GM10248 (cell line): ENCODE data around the gene CCT3.

ENCODE experiments used
- CTCF ChIA-PET: fragments of 300-600 bp; sonication (Branson Sonifier 250); formaldehyde crosslinking; extraction: SDS; loops from one replicate; lab custom pipeline; 2021; ENCODE audit warnings: antibody characterized with exemption; lab: Yijun Ruan, JAX
- POLR2A ChIA-PET: fragments of 350-650 bp; sonication (Branson Sonifier 250); formaldehyde crosslinking; extraction: SDS; loops from one replicate; lab custom pipeline; 2020; ENCODE audit warnings: antibody characterized with exemption; lab: Yijun Ruan, JAX
- DNase-seq: peaks from one replicate; pipeline ENCODE4 v3.0.0; 2012; ENCODE audit errors: extremely low spot score
- CTCF ChIP-seq: IDR thresholded peaks from 2 replicates; pipeline ENCODE4 v1.5.1; 2012; ENCODE audit warnings: mild to moderate bottlenecking, low read depth; ENCODE audit errors: extremely low read depth, missing control alignments, control extremely low read depth

The CCT3 gene

DNA sequence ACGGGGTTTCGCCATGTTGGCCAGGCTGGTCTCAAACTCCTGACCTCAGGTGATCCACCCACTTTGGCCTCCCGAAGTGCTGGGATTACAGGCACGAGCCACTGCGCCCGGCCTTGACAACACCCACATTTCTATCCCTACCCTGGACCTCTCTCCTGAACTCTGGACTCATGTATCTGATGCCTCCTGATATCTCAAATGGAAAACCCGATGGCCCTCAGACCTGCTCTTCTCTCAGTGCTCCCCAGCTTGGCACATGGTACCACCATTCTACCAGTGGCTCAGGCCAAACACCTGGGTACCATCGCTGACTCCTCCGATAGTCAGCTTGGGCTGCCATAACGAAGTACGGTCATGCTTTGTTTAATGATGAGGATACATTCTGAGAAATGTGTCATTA is 22.4 kb upstream of the CCT3 start:
- DNase-seq = no peak
- POLR2A ChIA-PET = no interaction called here
- TF ChIP-seq CTCF = no peak
- CTCF ChIA-PET = interaction anchor here (1.5 to 7.7 kb wide), 5 partner anchors 10 to 265 kb away, joined by 3 to 55 read pairs (median 16); partner anchors contain the start of gene RHBG

DNA sequence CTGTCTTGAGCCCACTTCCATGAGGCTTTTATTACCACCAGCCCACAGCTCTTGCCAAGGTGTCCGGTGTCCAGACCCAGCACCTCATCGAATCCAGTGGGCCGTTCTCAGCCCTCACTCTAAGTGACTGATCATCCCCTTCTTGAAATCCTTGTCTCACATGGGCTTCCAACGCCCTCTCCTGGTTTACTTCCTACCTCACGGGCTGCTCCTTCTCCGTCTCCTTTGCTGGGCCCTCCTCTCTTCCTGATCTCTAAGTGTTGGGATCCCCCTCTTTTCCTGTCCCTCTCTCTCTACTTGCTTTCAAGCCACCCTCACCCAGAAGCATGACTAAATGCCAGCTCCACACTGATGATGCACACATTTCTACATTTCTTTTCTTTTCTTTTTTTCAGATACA is 21.9 kb upstream of the CCT3 start:
- no peak for DNase-seq
- peak; percentile 15 for TF ChIP-seq CTCF
- ChIA-PET POLR2A (interaction anchor here (1.5 kb wide), 1 partner anchor 62 kb away, joined by 3 read pairs; no protein-coding TSS in a partner anchor), CTCF (interaction anchor here (0.7 to 7.7 kb wide), 13 partner anchors 10 to 479 kb away, joined by 3 to 55 read pairs (median 4); partner anchors contain the start of gene RHBG)

- CTCF ChIA-PET = interaction anchor here (0.7 to 7.7 kb wide), 13 partner anchors 11 to 480 kb away, joined by 3 to 55 read pairs (median 4); partner anchors contain the start of gene RHBG
- POLR2A ChIA-PET = interaction anchor here (1.5 kb wide), 1 partner anchor 63 kb away, joined by 3 read pairs; no protein-coding TSS in a partner anchor
Observed at GRCh38 chr1:156359249-156359648, 21.2 kb upstream of the CCT3 start.

GRCh38 chr1:156358641-156359040 is 20.5 kb upstream of the CCT3 start:
- POLR2A ChIA-PET = interaction anchor here (1.5 kb wide), 1 partner anchor 63 kb away, joined by 3 read pairs; no protein-coding TSS in a partner anchor
- TF ChIP-seq CTCF = no peak
- CTCF ChIA-PET = interaction anchor here (1.3 to 7.7 kb wide), 8 partner anchors 12 to 480 kb away, joined by 3 to 55 read pairs (median 5); partner anchors contain the start of gene RHBG
- DNase-seq = no peak

More at GRCh38 chr1:156359249-156359648, 21.2 kb upstream of the CCT3 start:
- TF ChIP-seq CTCF = no peak
- no peak for DNase-seq

GRCh38 chr1:156357977-156358376 is 19.9 kb upstream of the CCT3 start:
- CTCF ChIA-PET = interaction anchor here (1.4 to 7.7 kb wide), 5 partner anchors 12 to 96 kb away, joined by 4 to 55 read pairs (median 16); partner anchors contain the start of gene RHBG
- no peak for TF ChIP-seq CTCF
- POLR2A ChIA-PET = no interaction called here
- DNase-seq = no peak

DNA sequence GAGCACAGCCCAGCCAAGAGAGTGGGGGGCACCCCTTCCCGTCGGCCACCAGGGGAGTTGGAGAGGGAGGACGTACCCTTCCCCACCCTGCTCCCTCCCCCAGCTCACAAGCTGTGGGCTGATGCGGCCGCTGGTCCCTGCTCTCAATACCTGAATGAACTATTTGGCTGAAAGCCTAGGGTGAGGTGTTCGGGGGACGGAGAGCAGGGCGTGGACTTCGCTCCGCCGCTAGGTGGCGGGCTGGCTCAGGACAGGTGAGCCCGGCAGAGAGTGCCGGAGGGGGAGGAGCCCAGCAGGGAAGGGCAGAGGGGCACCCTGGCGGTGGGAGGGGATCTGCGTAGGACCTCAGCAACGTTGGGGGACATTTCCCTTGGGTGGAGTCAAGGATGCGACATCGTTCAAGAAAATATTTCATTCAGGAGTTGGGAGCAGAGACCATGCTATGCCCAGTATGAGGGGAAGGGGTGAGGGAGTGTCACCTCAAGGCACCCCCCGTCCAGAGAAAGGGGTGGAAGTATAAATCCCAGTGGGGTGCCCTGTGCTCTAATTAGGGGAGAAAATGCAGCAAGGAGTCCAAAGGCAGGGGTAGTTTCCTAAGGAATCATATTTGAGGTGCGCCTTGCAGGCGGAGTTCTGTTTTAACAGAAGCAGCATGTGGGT is 18.9 kb upstream of the CCT3 start:
- ChIA-PET CTCF (interaction anchor here (1.0 to 2.5 kb wide), 6 partner anchors 9 to 89 kb away, joined by 3 to 10 read pairs (median 6); no protein-coding TSS in a partner anchor), POLR2A (no interaction called here)
- peak; percentile 88 for DNase-seq
- peak; percentile 79 for TF ChIP-seq CTCF
